Keratinocyte (primary cell): Measurements from ENCODE around the gene CEP164. TPM values are rescaled to one million over a fixed set of nuclear protein-coding genes. Genes with fewer than 3 reads are reported as not detected.

Source experiments
- DNase-seq: peaks from one replicate; pipeline ENCODE4 v3.0.0-alpha.2; 2011; ENCODE audit warnings: low read depth, missing footprints, low spot score
- FAIRE-seq: peaks from 2 replicates; lab custom pipeline; 2011; peaks lifted over from hg19 to GRCh38; lab: Jason Lieb, UNC
- H2AFZ ChIP-seq: 2 replicates; pipeline ENCODE4 v1.6.0; 2012; ENCODE audit warnings: low read length, control low read depth, inconsistent platforms; ENCODE audit not compliant: control insufficient read depth
- H3K27ac ChIP-seq: 2 replicates; pipeline ENCODE4 v1.5.1; 2011; ENCODE audit warnings: low read length; ENCODE audit not compliant: control insufficient read depth, insufficient read depth
- H3K27me3 ChIP-seq: 3 replicates; pipeline ENCODE4 v1.6.0; 2011; ENCODE audit warnings: low read length; ENCODE audit not compliant: control insufficient read depth, insufficient read depth; ENCODE audit errors: extremely low read depth
- H3K36me3 ChIP-seq, 2 experiments: 2 replicates in 1 of 2; 3 replicates in 1 of 2; pipeline ENCODE4 v1.5.1; 2011; ENCODE audit warnings: low read length in 2 of 2, mild to moderate bottlenecking in 1 of 2; ENCODE audit not compliant: control insufficient read depth in 2 of 2, insufficient read depth in 2 of 2; ENCODE audit errors: extremely low read depth in 1 of 2
- H3K4me1 ChIP-seq: 3 replicates; pipeline ENCODE4 v1.5.1; 2011; ENCODE audit warnings: low read length; ENCODE audit not compliant: control insufficient read depth, insufficient read depth; ENCODE audit errors: extremely low read depth
- H3K4me2 ChIP-seq: 3 replicates; pipeline ENCODE4 v1.6.0; 2011; ENCODE audit warnings: low read depth, low read length; ENCODE audit not compliant: control insufficient read depth, insufficient read depth; ENCODE audit errors: extremely low read depth
- H3K4me3 ChIP-seq, 3 experiments: fragments of 200-600 bp in 1 of 3; sonication (generic) in 1 of 3; 2 replicates in 2 of 3; 3 replicates in 1 of 3; pipeline ENCODE4 v1.5.1; 2011 to 2016; ENCODE audit warnings: low read length in 3 of 3, mild to moderate bottlenecking in 3 of 3, control low read depth in 2 of 3, inconsistent platforms in 1 of 3, low read depth in 1 of 3, mixed read lengths in 1 of 3, mixed run types in 1 of 3, moderate library complexity in 1 of 3; ENCODE audit not compliant: control insufficient read depth in 2 of 3, insufficient read depth in 2 of 3; ENCODE audit errors: extremely low read depth in 1 of 3
- H3K79me2 ChIP-seq: 2 replicates; pipeline ENCODE4 v1.6.0; 2012; ENCODE audit warnings: low read length; ENCODE audit not compliant: control insufficient read depth, insufficient read depth
- H3K9ac ChIP-seq: 3 replicates; pipeline ENCODE4 v1.6.0; 2011; ENCODE audit warnings: low read length; ENCODE audit not compliant: control insufficient read depth, insufficient read depth; ENCODE audit errors: extremely low read depth
- H3K9me1 ChIP-seq: 3 replicates; pipeline ENCODE4 v1.6.0; 2011; ENCODE audit warnings: low read length; ENCODE audit not compliant: control insufficient read depth, insufficient read depth; ENCODE audit errors: extremely low read depth
- H3K9me3 ChIP-seq: 2 replicates; pipeline ENCODE4 v1.5.1; 2012; ENCODE audit warnings: low read depth, low read length; ENCODE audit not compliant: control insufficient read depth
- H4K20me1 ChIP-seq: 3 replicates; pipeline ENCODE4 v1.6.0; 2011; ENCODE audit warnings: low read length; ENCODE audit not compliant: control insufficient read depth, insufficient read depth; ENCODE audit errors: extremely low read depth
- EZH2 ChIP-seq: IDR thresholded peaks from one replicate; pipeline ENCODE4 v1.6.1; 2012; ENCODE audit warnings: inconsistent platforms, mild to moderate bottlenecking, low read length, moderate library complexity
- dilution Hi-C: fragments of 300-500 bp; cut with MboI; formaldehyde crosslinking; loops from one replicate; pipeline ENCODE4 v1.7.0; 2020; ENCODE audit warnings: low sequenced_read_pairs; ENCODE audit not compliant: extremely low pct_ligation_motif_present
- polyA plus RNA-seq, 5 experiments: library from polyadenylated mRNA; depleted of rRNA in 3 of 5; stranded (reverse) in 3 of 5; stranded (forward) in 1 of 5; unstranded in 1 of 5; fragments of >200 nt; gene quantifications; 1 replicate in 1 of 5; 2 replicates in 3 of 5; 3 replicates in 1 of 5; pipeline versions ENCODE4 v1.2.1 to v1.2.3, GENCODE V29; 2011 to 2012; ENCODE audit warnings: missing spikeins in 2 of 5, low read depth in 1 of 5, low replicate concordance in 1 of 5
- TF ChIP-seq, protein P1 (sequence below), 3 experiments: IDR thresholded peaks in 1 of 3; conservative IDR thresholded peaks in 1 of 3; optimal IDR thresholded peaks in 1 of 3; 2 replicates in 2 of 3; 3 replicates in 1 of 3; pipeline versions ENCODE3 to v1.5.1; 2011; ENCODE audit warnings: low read length in 3 of 3, mild to moderate bottlenecking in 3 of 3, moderate library complexity in 2 of 3, control low read depth in 1 of 3, inconsistent platforms in 1 of 3; ENCODE audit not compliant: insufficient read depth in 2 of 3; ENCODE audit errors: extremely low read depth in 1 of 3

The CEP164 gene
- polyA plus RNA-seq, 1 donor (not counting 4 experiments of a cell fraction or from before 2014, with no cell fraction given): 15.1 TPM

- dilution Hi-C loops: no loop called here
- Histone ChIP-seq H2AFZ (no peak overlapping the region), H3K36me3 (peaks cover 17 to 35% of the 10 kb centered on the region in 2 experiments), H3K9ac (no peak overlapping the region), H3K27me3 (no peaks in the 10 kb centered on the region), H4K20me1 (no peaks in the 10 kb centered on the region), H3K4me1 (peaks cover 23% of the 10 kb centered on the region), H3K4me2 (no peak overlapping the region), H3K4me3 (no peak overlapping the region), H3K9me3 (no peaks in the 10 kb centered on the region), H3K9me1 (no peaks in the 10 kb centered on the region), H3K79me2 (no peaks in the 10 kb centered on the region), H3K27ac (no peak overlapping the region)
- FAIRE-seq: no peak
- DNase-seq: no peak
- TF ChIP-seq EZH2: no peak
- TF ChIP-seq, protein P1, sequence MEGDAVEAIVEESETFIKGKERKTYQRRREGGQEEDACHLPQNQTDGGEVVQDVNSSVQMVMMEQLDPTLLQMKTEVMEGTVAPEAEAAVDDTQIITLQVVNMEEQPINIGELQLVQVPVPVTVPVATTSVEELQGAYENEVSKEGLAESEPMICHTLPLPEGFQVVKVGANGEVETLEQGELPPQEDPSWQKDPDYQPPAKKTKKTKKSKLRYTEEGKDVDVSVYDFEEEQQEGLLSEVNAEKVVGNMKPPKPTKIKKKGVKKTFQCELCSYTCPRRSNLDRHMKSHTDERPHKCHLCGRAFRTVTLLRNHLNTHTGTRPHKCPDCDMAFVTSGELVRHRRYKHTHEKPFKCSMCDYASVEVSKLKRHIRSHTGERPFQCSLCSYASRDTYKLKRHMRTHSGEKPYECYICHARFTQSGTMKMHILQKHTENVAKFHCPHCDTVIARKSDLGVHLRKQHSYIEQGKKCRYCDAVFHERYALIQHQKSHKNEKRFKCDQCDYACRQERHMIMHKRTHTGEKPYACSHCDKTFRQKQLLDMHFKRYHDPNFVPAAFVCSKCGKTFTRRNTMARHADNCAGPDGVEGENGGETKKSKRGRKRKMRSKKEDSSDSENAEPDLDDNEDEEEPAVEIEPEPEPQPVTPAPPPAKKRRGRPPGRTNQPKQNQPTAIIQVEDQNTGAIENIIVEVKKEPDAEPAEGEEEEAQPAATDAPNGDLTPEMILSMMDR (optimal IDR thresholded peaks at IDR 0.05 in 1 of 3, IDR thresholded peaks at IDR 0.05 in 1 of 3, conservative IDR thresholded peaks at IDR 0.05 in 1 of 3; ENCODE audit: extremely low read depth in 1 of 3, insufficient read depth in 2 of 3, low read length in 3 of 3): no peak
Observed at GRCh38 chr11:117380676-117381075, 53.0 kb downstream of the CEP164 start.

GRCh38 chr11:117381481-117382387 lies 54.1 kb downstream of the CEP164 start:
- H3K4me1 ChIP-seq: peaks cover 23% of the 10 kb centered on the region
- no peak for DNase-seq
- TF ChIP-seq, protein P1 (optimal IDR thresholded peaks at IDR 0.05 in 1 of 3, IDR thresholded peaks at IDR 0.05 in 1 of 3, conservative IDR thresholded peaks at IDR 0.05 in 1 of 3; ENCODE audit: extremely low read depth in 1 of 3, insufficient read depth in 2 of 3, low read length in 3 of 3): no peak
- TF ChIP-seq EZH2: no peak
- dilution Hi-C loops: no loop called here
- no peak overlapping the region for H3K27ac ChIP-seq
- no peak overlapping the region for H3K4me2 ChIP-seq
- FAIRE-seq: no peak
- H3K36me3 ChIP-seq: peaks cover 20 to 32% of the 10 kb centered on the region in 2 experiments
- no peaks in the 10 kb centered on the region for H3K9me3 ChIP-seq
- H3K27me3 ChIP-seq: no peaks in the 10 kb centered on the region
- H3K4me3 ChIP-seq: no peak overlapping the region
- no peaks in the 10 kb centered on the region for H3K9me1 ChIP-seq
- H3K79me2 ChIP-seq: no peaks in the 10 kb centered on the region
- H4K20me1 ChIP-seq: no peaks in the 10 kb centered on the region
- no peak overlapping the region for H3K9ac ChIP-seq
- no peak overlapping the region for H2AFZ ChIP-seq
